HG03378 (cell line): ENCODE measurements around the gene ECE1.
"Not testable (repeated sequence)": the region's sequence is repeated elsewhere in the genome, so short reads cannot be mapped to it uniquely, and the experiment has no call there.

Experiments used
- ATAC-seq: cut with Tn5 transposase; IDR thresholded peaks from one replicate; pipeline ENCODE4 v1.9.1; 2021; ENCODE audit warnings: mild to moderate bottlenecking, moderate library complexity; ENCODE audit not compliant: unreplicated experiment

The ECE1 gene

DNA sequence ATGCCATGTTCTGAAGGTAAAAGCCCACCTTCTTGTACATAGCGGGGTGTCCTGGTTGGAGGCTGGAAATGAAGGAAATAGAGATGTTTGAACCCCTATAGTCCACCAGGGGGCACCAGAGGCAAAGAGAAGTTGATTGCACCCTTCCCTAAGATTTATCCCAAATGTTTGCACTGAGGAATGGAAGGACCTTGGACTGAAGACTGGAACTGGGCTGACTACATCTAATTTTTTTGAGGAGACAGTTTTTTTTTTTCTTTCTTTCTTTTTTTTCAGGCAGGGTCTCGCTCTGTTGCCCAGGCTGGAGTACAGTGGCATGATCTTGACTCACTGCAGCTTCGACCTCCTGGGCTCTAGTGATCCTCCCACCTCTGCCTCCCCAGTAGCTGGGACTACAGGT, 58.2 kb downstream of the ECE1 start:
- no peak for ATAC-seq

DNA sequence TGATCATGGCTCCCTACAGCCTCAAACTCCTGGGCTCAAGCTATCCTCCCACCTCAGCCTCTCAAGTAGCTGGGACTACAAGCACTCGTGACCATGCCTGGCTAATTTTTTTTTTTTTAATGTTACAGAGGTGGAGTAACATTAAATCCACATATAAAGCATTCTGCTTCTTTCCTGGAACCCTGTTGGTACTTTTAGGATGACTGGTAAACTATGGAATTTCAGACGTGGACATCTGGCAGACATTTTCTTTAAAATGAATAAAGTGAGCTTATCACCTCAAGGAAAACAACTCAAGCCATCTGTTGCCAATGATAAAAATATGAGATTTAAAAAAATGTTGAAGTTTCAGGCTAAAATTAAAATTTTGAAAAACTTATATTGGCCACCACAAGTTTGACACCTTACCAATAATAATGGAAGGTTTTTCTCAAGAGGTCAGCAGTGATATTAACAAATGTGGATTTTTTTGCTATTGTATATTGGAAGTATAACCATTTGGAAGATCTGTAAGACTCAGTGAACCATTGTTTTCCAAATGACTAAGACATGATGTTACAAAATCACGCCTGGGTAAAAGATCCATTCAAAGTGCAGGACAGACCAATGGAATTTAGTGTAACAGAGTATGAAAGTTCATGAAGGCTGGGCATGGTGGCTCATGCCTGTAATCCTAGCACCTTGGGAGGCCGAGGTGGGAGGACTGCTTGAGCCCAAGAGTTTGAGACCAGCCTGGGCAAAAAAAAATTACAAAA, 60.8 kb downstream of the ECE1 start:
- no peak for ATAC-seq

DNA sequence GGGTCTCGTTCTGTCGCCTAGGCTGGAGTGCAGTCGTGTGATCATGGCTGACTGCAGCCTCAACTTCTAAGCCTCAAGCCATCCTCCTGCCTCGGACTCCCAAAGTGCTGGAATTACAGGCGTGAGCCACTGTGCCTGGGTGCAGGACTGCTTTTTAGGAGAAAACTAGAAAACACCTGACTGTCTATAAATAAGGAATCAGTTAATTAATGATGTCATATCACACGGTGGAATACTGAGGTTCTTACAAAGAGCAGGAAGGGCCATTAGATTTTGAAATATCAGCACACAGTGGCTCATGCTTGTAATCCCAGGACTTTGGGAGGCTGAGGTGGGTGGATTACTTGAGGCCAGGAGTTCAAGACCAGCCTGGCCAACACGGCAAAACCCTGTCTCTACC, 62.0 kb downstream of the ECE1 start:
- not testable (repeated sequence) for ATAC-seq

GRCh38 chr1:21225065-21225464, 65.2 kb downstream of the ECE1 start:
- no peak for ATAC-seq

DNA sequence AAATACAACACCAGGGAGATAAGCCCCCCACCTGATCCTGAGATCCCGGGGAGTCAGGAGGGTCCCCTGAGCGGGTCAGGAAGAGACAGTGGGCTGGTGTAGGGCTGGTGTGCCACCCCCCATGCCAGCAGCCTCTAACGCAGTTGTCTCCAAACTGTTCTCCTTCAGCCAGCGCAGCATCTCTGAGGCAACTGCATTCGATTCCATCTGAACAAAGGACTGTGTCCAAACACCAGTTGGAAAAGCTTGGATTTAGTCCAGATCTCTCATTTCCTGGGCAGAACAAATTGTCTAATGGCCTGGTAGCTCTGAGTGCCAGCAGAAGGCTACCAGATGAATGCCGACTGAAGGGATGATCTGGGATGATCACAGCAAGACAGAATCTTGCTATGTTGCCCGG, 69.4 kb downstream of the ECE1 start:
- ATAC-seq: no peak

- no peak for ATAC-seq
Measured at GRCh38 chr1:21219674-21220073, 70.6 kb downstream of the ECE1 start.

- ATAC-seq: no peak
Measured at GRCh38 chr1:21217812-21218596, 72.3 kb downstream of the ECE1 start.

- ATAC-seq: no peak
Measured at GRCh38 chr1:21216835-21217811, 73.1 kb downstream of the ECE1 start.

- no peak for ATAC-seq
Measured at GRCh38 chr1:21212126-21212525, 78.1 kb downstream of the ECE1 start.

DNA sequence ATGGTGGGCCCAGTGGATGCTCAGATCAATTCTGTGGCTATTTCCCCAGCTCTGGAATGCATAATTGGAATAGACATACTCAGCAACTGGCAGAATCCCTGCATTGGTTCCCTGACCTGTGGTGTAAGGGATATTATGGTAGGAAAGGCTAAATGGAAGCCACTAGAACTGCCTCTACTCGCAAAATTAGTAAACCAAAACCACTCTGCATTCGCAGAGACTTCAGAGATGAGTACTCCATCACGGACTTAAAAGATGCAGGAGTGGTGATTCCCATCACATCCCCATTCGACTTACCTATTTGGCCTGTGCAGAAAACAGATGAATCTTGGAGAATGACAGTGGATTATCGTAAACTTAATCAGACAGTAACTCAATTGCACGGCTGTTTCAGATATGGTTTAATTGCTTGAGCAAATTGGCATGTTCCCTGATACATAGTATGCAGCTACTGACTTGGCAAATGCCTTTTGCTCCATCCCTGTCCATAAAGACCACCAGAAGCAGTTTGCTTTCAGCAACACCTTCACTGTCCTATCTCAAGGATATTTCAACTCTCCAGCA, 82.0 kb downstream of the ECE1 start:
- ATAC-seq: not testable (repeated sequence)

DNA sequence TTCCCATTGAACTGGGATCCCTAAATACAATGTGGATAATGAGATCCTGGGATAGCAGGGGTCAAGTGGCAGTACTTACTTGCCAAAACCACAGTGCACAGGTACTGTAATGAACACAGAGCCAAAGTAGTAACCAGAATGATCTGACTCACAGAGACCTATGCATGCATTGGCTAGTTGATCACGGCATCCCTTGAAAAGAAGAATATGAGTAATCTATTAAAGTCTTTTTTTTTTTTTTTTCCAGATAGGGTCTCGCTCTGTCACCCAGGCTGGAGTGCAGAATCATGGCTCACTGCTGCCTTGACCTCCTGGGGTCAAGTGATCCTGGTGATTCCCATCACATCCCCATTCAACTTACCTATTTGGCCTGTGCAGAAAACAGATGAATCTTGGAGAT, 84.1 kb downstream of the ECE1 start:
- no peak for ATAC-seq

- no peak for ATAC-seq
Measured at GRCh38 chr1:21205416-21205815, 84.8 kb downstream of the ECE1 start.

DNA sequence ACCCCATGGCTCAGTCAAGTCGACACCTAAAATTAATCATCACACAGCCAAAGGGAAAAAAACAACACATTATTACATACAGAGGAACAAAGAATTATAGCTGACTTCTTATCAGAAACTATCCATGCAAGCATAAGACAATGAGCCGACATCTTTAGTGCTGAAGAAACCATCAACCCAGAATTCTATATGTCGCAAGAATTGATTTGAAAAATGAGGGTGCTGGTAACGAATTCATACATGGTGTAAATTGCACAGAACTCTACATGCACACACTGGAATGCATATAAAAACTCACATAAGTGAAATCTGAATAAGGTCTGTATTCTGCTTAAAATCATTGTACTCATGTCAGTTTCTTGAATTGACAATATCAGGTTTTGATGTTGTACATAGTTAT, 88.6 kb downstream of the ECE1 start:
- ATAC-seq: no peak

DNA sequence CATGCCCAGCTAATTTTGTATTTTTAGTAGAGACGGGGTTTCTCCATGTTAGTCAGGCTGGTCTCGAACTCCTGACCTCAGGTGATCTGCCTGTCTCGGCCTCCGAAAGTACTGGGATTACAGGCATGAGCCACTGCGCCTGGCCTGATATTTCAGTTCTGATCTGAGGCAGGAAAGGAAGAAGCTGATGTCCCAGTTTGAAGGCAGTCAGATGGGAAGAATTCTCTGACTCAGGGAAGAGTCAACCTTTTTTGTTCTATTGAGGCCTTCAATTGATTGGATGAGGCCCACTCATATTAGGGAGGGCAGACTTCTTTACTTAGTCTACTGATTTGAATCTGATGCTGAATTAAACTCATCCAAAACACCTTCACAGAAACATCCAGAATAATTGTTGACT, 89.0 kb downstream of the ECE1 start:
- not testable (repeated sequence) for ATAC-seq

DNA sequence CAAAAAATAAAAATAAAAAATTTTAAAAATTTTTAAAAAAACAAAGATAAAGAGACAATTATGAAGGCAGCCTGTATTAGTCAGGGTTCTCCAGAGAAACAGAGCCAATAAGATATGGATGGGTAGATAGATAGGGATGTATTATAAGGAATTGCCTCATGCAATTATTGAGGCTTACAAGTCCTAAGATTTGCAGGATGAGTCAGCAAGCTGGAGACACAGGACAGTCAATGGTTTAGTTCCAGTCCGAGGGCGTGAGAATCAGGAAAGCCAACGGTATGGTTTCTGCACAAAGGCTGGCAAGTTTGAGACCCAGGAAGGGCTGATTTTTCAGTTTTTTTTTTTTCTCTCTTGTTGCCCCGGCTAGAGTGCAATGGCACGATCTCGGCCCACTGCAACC, 89.5 kb downstream of the ECE1 start:
- ATAC-seq: no peak

DNA sequence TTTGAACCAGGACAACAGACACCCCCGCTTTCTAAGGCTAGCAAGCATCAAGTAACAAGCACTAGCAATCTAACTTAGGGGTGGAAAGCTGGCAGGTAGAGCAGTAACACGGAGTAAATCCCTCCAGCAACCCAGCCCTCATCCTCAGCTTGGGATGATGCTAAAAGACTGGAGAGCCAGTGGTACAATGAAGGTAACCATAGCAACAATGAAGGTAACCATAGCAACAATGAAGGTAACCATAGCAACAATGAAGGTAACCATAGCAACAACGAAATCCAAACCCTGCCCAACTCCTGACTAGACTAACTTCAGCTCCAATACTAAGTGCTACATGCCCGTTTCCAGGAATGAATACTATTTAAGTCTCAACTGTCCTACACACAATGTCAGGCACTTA, 91.3 kb downstream of the ECE1 start:
- ATAC-seq: no peak

- no peak for ATAC-seq
Measured at GRCh38 chr1:21192871-21193270, 97.4 kb downstream of the ECE1 start.

- no peak for ATAC-seq
Measured at GRCh38 chr1:21192284-21192683, 98.0 kb downstream of the ECE1 start.

GRCh38 chr1:21190771-21191170, 99.5 kb downstream of the ECE1 start:
- not testable (repeated sequence) for ATAC-seq

DNA sequence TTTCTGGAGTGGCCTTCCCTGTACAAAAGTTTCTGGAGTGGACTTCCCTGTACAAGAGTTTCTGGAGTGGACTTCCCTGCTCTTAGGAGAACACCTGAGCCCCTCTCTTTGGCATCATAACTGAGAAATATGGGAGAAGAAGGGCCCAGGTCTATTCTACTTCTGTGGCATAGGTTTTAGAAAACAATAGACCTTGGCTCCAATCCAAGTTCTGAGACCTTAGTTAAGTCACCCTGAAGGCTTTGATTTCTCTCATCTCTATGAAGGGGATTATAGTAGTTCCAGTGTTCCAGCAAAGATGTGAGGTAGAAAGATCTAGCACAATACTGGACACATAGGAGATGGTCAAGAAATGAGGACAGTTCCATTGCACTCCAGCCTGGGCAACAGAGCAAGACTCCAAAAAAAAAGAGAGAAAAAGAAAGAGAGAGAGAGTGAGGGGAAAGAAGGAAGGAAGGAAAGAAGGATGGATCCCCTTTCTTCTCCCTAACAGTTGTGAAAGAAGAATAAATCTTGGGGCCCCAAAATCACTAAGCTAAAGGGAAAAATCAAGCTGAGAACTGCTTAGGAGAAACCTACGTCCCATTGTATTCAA, 100.3 kb downstream of the ECE1 start:
- ATAC-seq: no peak
